A673 (cell line): ENCODE data around the gene TXNL4B.

Experiments
- EZH2 ChIP-seq: fragments of 200-600 bp; sonication (generic); IDR thresholded peaks from 2 replicates; pipeline ENCODE4 v1.6.1; 2017; ENCODE audit warnings: borderline replicate concordance, low read depth, mild to moderate bottlenecking, mixed read lengths, antibody characterized with exemption, low read length; ENCODE audit not compliant: poor library complexity, severe bottlenecking
- TF ChIP-seq, protein P1 (sequence below): fragments of 300-800, 200-600 bp; sonication (generic); conservative IDR thresholded peaks from 2 replicates; pipeline ENCODE4 v1.5.1; 2017; ENCODE audit warnings: low read depth, mild to moderate bottlenecking, antibody characterized with exemption, low read length, moderate library complexity, mixed read lengths

DNA sequence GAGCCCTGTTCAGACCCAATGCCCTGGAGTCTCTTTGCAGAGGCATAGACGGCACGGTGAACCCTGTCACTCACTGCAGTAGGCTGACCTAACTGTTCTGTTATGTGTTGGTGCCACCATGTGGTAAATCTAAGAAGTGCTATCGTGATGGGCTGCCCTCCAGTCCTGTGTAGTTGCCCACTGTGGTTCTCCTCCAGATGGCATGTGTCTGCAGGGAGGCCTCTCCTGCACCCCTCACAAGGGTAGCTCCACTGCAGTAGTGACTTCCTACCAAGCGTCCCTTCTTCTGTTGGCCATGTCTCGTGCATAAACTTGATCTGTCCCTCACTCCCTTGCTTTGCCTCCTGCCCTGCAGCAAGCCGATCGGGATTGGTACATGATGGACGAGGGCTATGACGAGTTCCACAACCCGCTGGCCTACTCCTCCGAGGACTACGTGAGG is 6.0 kb upstream of the TXNL4B start:
- TF ChIP-seq, protein P1, sequence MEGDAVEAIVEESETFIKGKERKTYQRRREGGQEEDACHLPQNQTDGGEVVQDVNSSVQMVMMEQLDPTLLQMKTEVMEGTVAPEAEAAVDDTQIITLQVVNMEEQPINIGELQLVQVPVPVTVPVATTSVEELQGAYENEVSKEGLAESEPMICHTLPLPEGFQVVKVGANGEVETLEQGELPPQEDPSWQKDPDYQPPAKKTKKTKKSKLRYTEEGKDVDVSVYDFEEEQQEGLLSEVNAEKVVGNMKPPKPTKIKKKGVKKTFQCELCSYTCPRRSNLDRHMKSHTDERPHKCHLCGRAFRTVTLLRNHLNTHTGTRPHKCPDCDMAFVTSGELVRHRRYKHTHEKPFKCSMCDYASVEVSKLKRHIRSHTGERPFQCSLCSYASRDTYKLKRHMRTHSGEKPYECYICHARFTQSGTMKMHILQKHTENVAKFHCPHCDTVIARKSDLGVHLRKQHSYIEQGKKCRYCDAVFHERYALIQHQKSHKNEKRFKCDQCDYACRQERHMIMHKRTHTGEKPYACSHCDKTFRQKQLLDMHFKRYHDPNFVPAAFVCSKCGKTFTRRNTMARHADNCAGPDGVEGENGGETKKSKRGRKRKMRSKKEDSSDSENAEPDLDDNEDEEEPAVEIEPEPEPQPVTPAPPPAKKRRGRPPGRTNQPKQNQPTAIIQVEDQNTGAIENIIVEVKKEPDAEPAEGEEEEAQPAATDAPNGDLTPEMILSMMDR, result peak; percentile 64
- no peak for TF ChIP-seq EZH2
